HCT116 (cell line): ENCODE measurements around the gene KCNAB3. TPM values are rescaled to one million over a fixed set of nuclear protein-coding genes. Genes with fewer than 3 reads are reported as not detected.

ENCODE experiments used
- ATAC-seq: fragments of 200-7000 bp; cut with Tn5 transposase; 2 replicates; pipeline ENCODE4 v1.9.1; 2020; ENCODE audit warnings: mild to moderate bottlenecking, moderate library complexity
- BruUV-seq: library from RNA; stranded (reverse); fragments of 400-500 nt; replicated peaks from 2 replicates; lab custom pipeline; 2021; lab: Mats Ljungman, UMichigan
- CTCF ChIA-PET: fragments of 300-600 bp; sonication (Branson Sonifier 250); formaldehyde crosslinking; loops from one replicate; lab custom pipeline; 2021; ENCODE audit warnings: antibody characterized with exemption; lab: Charles Lee
- POLR2A ChIA-PET: fragments of 300-600, 350-600 bp; sonication (Branson Sonifier 250); formaldehyde crosslinking; loops from one replicate; lab custom pipeline; 2021; ENCODE audit warnings: antibody characterized with exemption; lab: Charles Lee
- RAD21 ChIA-PET, 2 experiments: fragments of 300-600 bp; sonication (Branson Sonifier 250); formaldehyde crosslinking; loops; one replicate each; lab custom pipeline; 2023; ENCODE audit warnings: low total read pairs in 2 of 2; ENCODE audit not compliant: uncharacterized antibody in 2 of 2, unreplicated experiment in 2 of 2, low non-redundant PET in 1 of 2; lab: Charles Lee
- DNase-seq: peaks from one replicate; pipeline ENCODE4 v3.0.0-alpha.2; 2010; ENCODE audit warnings: low read depth, low spot score
- H2AFZ ChIP-seq: fragments of 200-600 bp; shearing (Covaris generic), sonication (generic); 2 replicates; pipeline ENCODE4 v1.6.1; 2017; ENCODE audit warnings: low read depth, mixed run types, mixed read lengths, antibody characterized with exemption, low read length; ENCODE audit not compliant: poor library complexity, severe bottlenecking
- H3K27ac ChIP-seq: 2 replicates; pipeline ENCODE4 v1.5.1; 2012; ENCODE audit warnings: low read depth, low read length
- H3K27me3 ChIP-seq: fragments of 200-600 bp; sonication (generic); 2 replicates; pipeline ENCODE4 v1.6.1; 2016; ENCODE audit warnings: mixed run types, low read length, mixed read lengths; ENCODE audit not compliant: insufficient read depth
- H3K36me3 ChIP-seq, 2 experiments: fragments of 200-500 bp in 1 of 2; fragments of 200-600 bp in 1 of 2; sonication (Bioruptor generic) in 1 of 2; sonication (generic) in 1 of 2; 2 replicates each; pipeline versions ENCODE4 v1.5.1 to v1.6.1; 2014 to 2016; ENCODE audit warnings: low read length in 2 of 2, inconsistent platforms in 1 of 2, mixed read lengths in 1 of 2, mixed run types in 1 of 2; ENCODE audit not compliant: insufficient read depth in 2 of 2, control insufficient read depth in 1 of 2
- H3K4me1 ChIP-seq, 2 experiments: fragments of 200-600 bp in 1 of 2; sonication (generic) in 1 of 2; 2 replicates each; pipeline versions ENCODE4 v1.5.1 to v1.6.1; 2012 to 2017; ENCODE audit warnings: low read length in 2 of 2, inconsistent platforms in 1 of 2, mild to moderate bottlenecking in 1 of 2, mixed read lengths in 1 of 2, mixed run types in 1 of 2, moderate library complexity in 1 of 2; ENCODE audit not compliant: insufficient read depth in 2 of 2, control insufficient read depth in 1 of 2
- H3K4me2 ChIP-seq: fragments of 200-600 bp; sonication (generic); 2 replicates; pipeline ENCODE4 v1.6.1; 2017; ENCODE audit warnings: mixed run types, low read length, mixed read lengths
- H3K4me3 ChIP-seq, 2 experiments: fragments of 200-600 bp in 1 of 2; sonication (generic) in 1 of 2; replicated peaks in 1 of 2; 2 replicates each; pipeline ENCODE4 v1.5.1; 2011 to 2016; ENCODE audit warnings: low read length in 2 of 2, control low read depth in 1 of 2, low read depth in 1 of 2, mild to moderate bottlenecking in 1 of 2, mixed read lengths in 1 of 2, mixed run types in 1 of 2
- H3K79me2 ChIP-seq: fragments of 200-600 bp; sonication (generic); 2 replicates; pipeline ENCODE4 v1.6.1; 2017; ENCODE audit warnings: mild to moderate bottlenecking, mixed run types, low read length, moderate library complexity, mixed read lengths; ENCODE audit not compliant: insufficient read depth
- H3K9ac ChIP-seq: fragments of 200-600 bp; sonication (generic); 2 replicates; pipeline ENCODE4 v1.6.1; 2016; ENCODE audit warnings: low read length, mixed read lengths
- H3K9me2 ChIP-seq: fragments of 200-600 bp; sonication (generic), shearing (Covaris generic); 2 replicates; pipeline ENCODE4 v1.6.1; 2017; ENCODE audit warnings: mixed run types, mild to moderate bottlenecking, moderate library complexity; ENCODE audit not compliant: insufficient read depth
- H3K9me3 ChIP-seq, 2 experiments: fragments of 200-500 bp in 1 of 2; fragments of 200-600 bp in 1 of 2; sonication (Bioruptor generic) in 1 of 2; sonication (generic) in 1 of 2; 2 replicates each; pipeline ENCODE4 v1.6.1; 2014 to 2017; ENCODE audit warnings: low read length in 2 of 2, mixed read lengths in 2 of 2, inconsistent platforms in 1 of 2, low read depth in 1 of 2, mild to moderate bottlenecking in 1 of 2, mixed run types in 1 of 2, moderate library complexity in 1 of 2; ENCODE audit not compliant: control insufficient read depth in 1 of 2, insufficient read depth in 1 of 2
- H4K20me1 ChIP-seq: fragments of 200-600 bp; sonication (generic), shearing (Covaris generic); 2 replicates; pipeline ENCODE4 v1.6.1; 2017; ENCODE audit warnings: mixed run types, mild to moderate bottlenecking, moderate library complexity; ENCODE audit not compliant: insufficient read depth
- CBX3 ChIP-seq: IDR thresholded peaks from 2 replicates; pipeline ENCODE4 v1.6.1; 2012; ENCODE audit warnings: low read depth
- CEBPB ChIP-seq: IDR thresholded peaks from 2 replicates; pipeline ENCODE4 v1.6.1; 2012; ENCODE audit warnings: low read depth
- EGR1 ChIP-seq: IDR thresholded peaks from 2 replicates; pipeline ENCODE4 v1.6.1; 2012; ENCODE audit warnings: low read depth
- ELF1 ChIP-seq: IDR thresholded peaks from 2 replicates; pipeline ENCODE4 v1.6.1; 2012; ENCODE audit warnings: low read depth, borderline replicate concordance
- EZH2 ChIP-seq: fragments of 200-600 bp; sonication (generic); IDR thresholded peaks from 2 replicates; pipeline ENCODE4 v1.6.1; 2017; ENCODE audit warnings: antibody characterized with exemption, mixed run types
- FOSL1 ChIP-seq: IDR thresholded peaks from 2 replicates; pipeline ENCODE4 v1.6.1; 2012; ENCODE audit warnings: low read depth
- JUND ChIP-seq: IDR thresholded peaks from 2 replicates; pipeline ENCODE4 v1.6.1; 2012
- POLR2AphosphoS5 ChIP-seq: IDR thresholded peaks from 2 replicates; pipeline ENCODE4 v1.6.1; 2011; ENCODE audit warnings: mild to moderate bottlenecking, low read depth, low read length, moderate library complexity
- REST ChIP-seq: IDR thresholded peaks from 2 replicates; pipeline ENCODE4 v1.6.1; 2012; ENCODE audit warnings: low read depth
- SP1 ChIP-seq: IDR thresholded peaks from 2 replicates; pipeline ENCODE4 v1.6.1; 2012; ENCODE audit warnings: low read depth
- SRF ChIP-seq: IDR thresholded peaks from 2 replicates; pipeline ENCODE4 v1.6.1; 2012; ENCODE audit warnings: low read depth
- ZFX ChIP-seq: fragments of 450-650 bp; IDR thresholded peaks from 2 replicates; pipeline ENCODE4 v1.6.1; 2017
- intact Hi-C: fragments of 100-400 bp; cut with micrococcal nuclease; formaldehyde crosslinking; loops from 2 replicates; pipeline ENCODE4 v1.10.0; 2022
- total RNA-seq: library from RNA; stranded (reverse); gene quantifications from one replicate; pipeline ENCODE4 v1.2.1, GENCODE V29; 2021; ENCODE audit not compliant: unreplicated experiment
- TF ChIP-seq, protein P1 (sequence below): IDR thresholded peaks from 2 replicates; pipeline ENCODE4 v1.6.1; 2012

The KCNAB3 gene
- total RNA-seq, 1 experiment from 2014 or later = 7.1 TPM

DNA sequence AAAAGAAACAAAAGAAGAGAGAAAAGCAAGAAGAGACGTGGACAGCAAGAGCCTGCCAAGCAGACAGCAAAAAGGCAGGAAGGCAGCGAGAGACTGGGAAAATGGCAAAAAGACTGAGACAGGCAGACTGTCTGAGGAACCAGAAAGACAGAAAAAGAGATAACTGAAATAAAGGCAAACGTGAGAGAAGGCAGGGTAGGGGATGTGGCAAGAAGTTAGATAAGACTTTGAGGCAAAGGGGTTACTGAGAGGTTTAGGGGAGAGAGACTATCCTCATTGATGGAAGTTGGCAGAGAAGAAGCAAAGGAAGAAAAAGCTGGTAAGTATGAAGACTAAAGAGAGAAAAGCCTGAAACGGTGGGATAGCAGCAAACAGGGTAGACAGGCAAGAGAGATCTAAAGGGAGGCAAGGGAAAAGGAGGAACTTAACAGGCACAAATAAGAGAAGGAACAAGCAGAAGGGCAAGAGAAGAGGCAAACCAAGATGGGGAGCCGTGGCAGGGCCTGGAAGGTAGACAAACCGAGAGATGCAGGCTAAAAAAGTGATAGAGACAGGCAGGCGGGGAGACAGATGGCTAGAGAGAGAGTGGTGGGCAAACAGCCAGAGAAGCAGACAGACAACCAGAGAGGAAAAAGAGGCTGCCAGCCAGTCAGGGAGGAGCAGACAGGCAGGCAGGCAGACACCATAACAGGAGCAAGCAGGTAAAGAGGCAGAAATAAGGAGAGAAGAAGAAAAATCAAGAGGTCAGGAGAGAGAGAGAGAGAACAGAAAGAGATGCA lies 48.2 kb downstream of the KCNAB3 start (continued):
- no peak for TF ChIP-seq CBX3
- TF ChIP-seq ZFX = no peak
- no peak for TF ChIP-seq EGR1

- no peak for ATAC-seq
- Histone ChIP-seq H3K27me3 (no peaks in the 10 kb centered on the region), H3K9me3 (no peaks in the 10 kb centered on the region), H3K9me2 (no peaks in the 10 kb centered on the region), H3K9ac (no peak overlapping the region), H3K4me2 (no peak overlapping the region), H3K27ac (no peak overlapping the region), H2AFZ (no peak overlapping the region), H3K36me3 (peaks cover 0 to 3% of the 10 kb centered on the region in 2 experiments; a peak in 2 of 4 replicates), H3K4me3 (no peak overlapping the region), H3K4me1 (peaks cover 9% of the 10 kb centered on the region in 2 experiments), H4K20me1 (no peaks in the 10 kb centered on the region), H3K79me2 (no peaks in the 10 kb centered on the region)
- RAD21 ChIA-PET = no interaction called here
- no TSS peak for BruUV-seq
- no peak for TF ChIP-seq ELF1
- no peak for TF ChIP-seq POLR2AphosphoS5
- TF ChIP-seq SP1 = no peak
- TF ChIP-seq REST = no peak
- no peak for TF ChIP-seq JUND
- TF ChIP-seq SRF = no peak
- TF ChIP-seq CEBPB = no peak
- TF ChIP-seq, protein P1, sequence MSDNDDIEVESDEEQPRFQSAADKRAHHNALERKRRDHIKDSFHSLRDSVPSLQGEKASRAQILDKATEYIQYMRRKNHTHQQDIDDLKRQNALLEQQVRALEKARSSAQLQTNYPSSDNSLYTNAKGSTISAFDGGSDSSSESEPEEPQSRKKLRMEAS = no peak
- TF ChIP-seq EZH2 = no peak
- no peak for TF ChIP-seq FOSL1
- CTCF ChIA-PET = no interaction called here
- intact Hi-C loops = no loop called here
- POLR2A ChIA-PET = no interaction called here
- no peak for DNase-seq
Measured at GRCh38 chr17:7880076-7880868, 49.4 kb downstream of the KCNAB3 start.
